HepG2 (cell line): Measurements from ENCODE around the gene PLXDC2. TPM values are rescaled to one million over a fixed set of nuclear protein-coding genes. Genes with fewer than 3 reads are reported as not detected.

Experiments
- ATAC-seq: fragments of 200-7000 bp; cut with Tn5 transposase; 3 replicates; pipeline ENCODE4 v1.9.1; 2020; ENCODE audit warnings: mild to moderate bottlenecking, moderate library complexity
- BruUV-seq: library from RNA; stranded (reverse); fragments of 400-500 nt; replicated peaks from 2 replicates; lab custom pipeline; 2021; lab: Mats Ljungman, UMichigan
- CTCF ChIA-PET: fragments of 300-600 bp; formaldehyde crosslinking; extraction: SDS; loops from one replicate; lab custom pipeline; 2021; ENCODE audit warnings: low total read pairs, inconsistent platforms, low intra/inter-chr PET ratio; lab: Yijun Ruan, JAX
- POLR2A ChIA-PET: fragments of 350-600 bp; sonication (Branson Sonifier 250); formaldehyde crosslinking; loops from one replicate; lab custom pipeline; 2020; ENCODE audit warnings: antibody characterized with exemption, inconsistent platforms; lab: Yijun Ruan, JAX
- DNase-seq: peaks from one replicate; pipeline ENCODE4 v3.0.0-alpha.2; 2015; ENCODE audit warnings: low spot score
- FAIRE-seq: peaks from 3 replicates; lab custom pipeline; 2011; peaks lifted over from hg19 to GRCh38; lab: Jason Lieb, UNC
- H2AFZ ChIP-seq: one replicate; pipeline ENCODE4 v1.6.1; 2011; ENCODE audit warnings: low read length, inconsistent platforms
- H3K27ac ChIP-seq: fragments of 300-600 bp; 3 replicates; pipeline ENCODE4 v1.8.0; 2011; ENCODE audit warnings: mixed run types, mild to moderate bottlenecking, mixed read lengths, low read length, inconsistent platforms; ENCODE audit not compliant: insufficient read depth; ENCODE audit errors: extremely low read length
- H3K27me3 ChIP-seq, 2 experiments: fragments of 200-600 bp in 1 of 2; 2 replicates in 1 of 2; 3 replicates in 1 of 2; pipeline versions ENCODE4 v1.6.0 to v1.8.0; 2011; ENCODE audit warnings: low read length in 2 of 2, mild to moderate bottlenecking in 2 of 2, moderate library complexity in 2 of 2, inconsistent platforms in 1 of 2; ENCODE audit not compliant: insufficient read depth in 2 of 2, control insufficient read depth in 1 of 2
- H3K36me3 ChIP-seq, 2 experiments: fragments of 200-600 bp in 1 of 2; replicated peaks in 1 of 2; 2 replicates in 1 of 2; 3 replicates in 1 of 2; pipeline versions ENCODE4 v1.5.1 to v1.8.0; 2011; ENCODE audit warnings: low read length in 2 of 2, inconsistent platforms in 1 of 2; ENCODE audit not compliant: insufficient read depth in 2 of 2, control insufficient read depth in 1 of 2
- H3K4me1 ChIP-seq: 2 replicates; pipeline ENCODE4 v1.5.1; 2012; ENCODE audit warnings: low read length, inconsistent platforms; ENCODE audit not compliant: insufficient read depth
- H3K4me2 ChIP-seq: 2 replicates; pipeline ENCODE4 v1.6.0; 2011; ENCODE audit warnings: low read depth, low read length, inconsistent platforms
- H3K4me3 ChIP-seq, 3 experiments: fragments of 200-600 bp in 1 of 3; sonication (generic), shearing (Covaris generic) in 1 of 3; replicated peaks in 1 of 3; 2 replicates each; pipeline ENCODE4 v1.5.1; 2011 to 2016; ENCODE audit warnings: low read length in 3 of 3, inconsistent platforms in 2 of 3, low read depth in 2 of 3, mild to moderate bottlenecking in 2 of 3, control low read depth in 1 of 3, mixed read lengths in 1 of 3; ENCODE audit not compliant: insufficient read depth in 1 of 3
- H3K79me2 ChIP-seq: one replicate; pipeline ENCODE4 v1.6.1; 2011; ENCODE audit warnings: low read length, inconsistent platforms; ENCODE audit not compliant: insufficient read depth
- H3K9ac ChIP-seq: 2 replicates; pipeline ENCODE4 v1.6.0; 2011; ENCODE audit warnings: mild to moderate bottlenecking, low read depth, low read length, inconsistent platforms; ENCODE audit not compliant: insufficient read depth
- H3K9me3 ChIP-seq: 2 replicates; pipeline ENCODE4 v1.5.1; 2012; ENCODE audit warnings: mild to moderate bottlenecking, low read length
- H4K20me1 ChIP-seq: 2 replicates; pipeline ENCODE4 v1.6.0; 2011; ENCODE audit warnings: inconsistent platforms, mild to moderate bottlenecking, low read length, moderate library complexity; ENCODE audit not compliant: insufficient read depth
- ATF7-NPFF ChIP-seq: sonication (generic); formaldehyde crosslinking; IDR thresholded peaks from 2 replicates; pipeline ENCODE4 v1.8.1; 2023; ENCODE audit warnings: mild to moderate bottlenecking, low read depth, missing genetic modification reagents, moderate library complexity
- CBX1 ChIP-seq: IDR thresholded peaks from one replicate; pipeline ENCODE4 v1.6.1; 2016; ENCODE audit warnings: antibody characterized with exemption, low read depth
- ELF3 ChIP-seq: IDR thresholded peaks from 2 replicates; pipeline ENCODE4 v1.6.1; 2016; ENCODE audit warnings: missing genetic modification reagents, missing compliant biosample characterization
- MEIS1 ChIP-seq: sonication (generic); formaldehyde crosslinking; IDR thresholded peaks from 2 replicates; pipeline ENCODE4 v1.9.0; 2021; ENCODE audit warnings: mild to moderate bottlenecking, missing genetic modification reagents, moderate library complexity, borderline replicate concordance
- MTA3 ChIP-seq: sonication (generic); formaldehyde crosslinking; IDR thresholded peaks from 2 replicates; pipeline ENCODE4 v1.4.0; 2020; ENCODE audit warnings: missing genetic modification reagents
- MTF2 ChIP-seq: sonication (generic); formaldehyde crosslinking; IDR thresholded peaks from 2 replicates; pipeline ENCODE4 v1.5.0; 2020; ENCODE audit warnings: missing genetic modification reagents, borderline replicate concordance
- MXI1 ChIP-seq: IDR thresholded peaks from 3 replicates; pipeline ENCODE4 v1.6.1; 2012; ENCODE audit warnings: low read depth, low read length, inconsistent platforms, borderline replicate concordance
- SSRP1 ChIP-seq: IDR thresholded peaks from 2 replicates; pipeline ENCODE4 v1.6.1; 2016; ENCODE audit warnings: control low read depth
- TCF12 ChIP-seq, 2 experiments: fragments of 450-650 bp in 1 of 2; sonication (generic) in 1 of 2; formaldehyde crosslinking in 1 of 2; IDR thresholded peaks; 2 replicates each; pipeline versions ENCODE4 v1.6.1 to v1.8.0; 2017 to 2022; ENCODE audit warnings: antibody characterized with exemption in 1 of 2, mild to moderate bottlenecking in 1 of 2, missing genetic modification reagents in 1 of 2, moderate library complexity in 1 of 2
- TEF ChIP-seq: sonication (generic); formaldehyde crosslinking; IDR thresholded peaks from 2 replicates; pipeline ENCODE4 v1.5.0; 2020; ENCODE audit warnings: missing genetic modification reagents
- ZFP37 ChIP-seq: sonication (generic); formaldehyde crosslinking; IDR thresholded peaks from 2 replicates; pipeline ENCODE4 v1.4.0; 2020; ENCODE audit warnings: missing genetic modification reagents, borderline replicate concordance
- ZMYM3 ChIP-seq: sonication (generic); formaldehyde crosslinking; IDR thresholded peaks from 2 replicates; pipeline ENCODE4 v1.5.1; 2020; ENCODE audit warnings: mild to moderate bottlenecking, missing genetic modification reagents
- ZNF124 ChIP-seq: sonication (generic); formaldehyde crosslinking; IDR thresholded peaks from 2 replicates; pipeline ENCODE4 v1.4.0; 2020; ENCODE audit warnings: missing genetic modification reagents
- ZNF550 ChIP-seq: sonication (generic); formaldehyde crosslinking; IDR thresholded peaks from 2 replicates; pipeline ENCODE4 v1.4.0; 2020; ENCODE audit warnings: mild to moderate bottlenecking, missing genetic modification reagents, borderline replicate concordance
- ZNF605 ChIP-seq: sonication (generic); formaldehyde crosslinking; IDR thresholded peaks from 2 replicates; pipeline ENCODE4 v1.8.0; 2022; ENCODE audit warnings: mild to moderate bottlenecking, missing genetic modification reagents
- ZNF792 ChIP-seq: IDR thresholded peaks from 2 replicates; pipeline ENCODE4 v1.6.1; 2016
- WGBS: methylation state at CpG from one replicate; pipeline ENCODE4 v1.1.6; 2017; ENCODE audit warnings: low lambda C conversion rate; 5-methylcytosine and 5-hydroxymethylcytosine counted together
- in situ Hi-C: cut with HindIII; loops from 2 replicates; pipeline ENCODE4 v1.10.0; 2017; ENCODE audit warnings: low pct_unique_long_range_greater_than_20kb; ENCODE audit not compliant: extremely low pct_ligation_motif_present
- intact Hi-C: fragments of 100-400 bp; cut with micrococcal nuclease; formaldehyde crosslinking; loops from one replicate; pipeline ENCODE4 v1.10.0; 2022; ENCODE audit not compliant: unreplicated experiment
- polyA plus RNA-seq, 8 experiments: library from polyadenylated mRNA; depleted of rRNA in 3 of 8; stranded (reverse) in 7 of 8; unstranded in 1 of 8; fragments of >200 nt; fragmentation: Illumina TruSeq in 4 of 8; extraction: Trizol in 4 of 8; gene quantifications; 2 replicates each; pipeline versions ENCODE4 v1.2.1 to v1.2.3, GENCODE V29; 2011 to 2016; ENCODE audit warnings: low read depth in 4 of 8, missing spikeins in 1 of 8, mixed read lengths in 1 of 8; ENCODE audit not compliant: insufficient read depth in 1 of 8
- total RNA-seq, 5 experiments: library from RNA; depleted of rRNA; stranded (reverse); fragments of >200 nt; fragmentation: Illumina TruSeq; extraction: Trizol; gene quantifications; 2 replicates each; pipeline ENCODE4 v1.2.3, GENCODE V29; 2016; ENCODE audit warnings: low read depth in 1 of 5

Gene PLXDC2
- total and polyA plus RNA-seq, 2 of the 13 experiments (the other 11 are each of a cell fraction or from before 2014, with no cell fraction given) = 2.1 to 2.4 TPM

- H4K20me1 ChIP-seq = no peaks in the 10 kb centered on the region
- H3K9ac ChIP-seq = no peak overlapping the region
- BruUV-seq = no TSS peak
- H3K4me2 ChIP-seq = no peak overlapping the region
- in situ Hi-C loops = no loop called here
- no peak overlapping the region for H3K4me3 ChIP-seq
- no peak for TF ChIP-seq SSRP1
- no peak for TF ChIP-seq MXI1
- TF ChIP-seq TEF = no peak
- no peak for TF ChIP-seq CBX1
- TF ChIP-seq MTF2 = no peak
- no peak for TF ChIP-seq TCF12 (IDR thresholded peaks at IDR 0.05)
- no peak for TF ChIP-seq TCF12 (CRISPR knock-in tag; IDR thresholded peaks at IDR 0.05)
- TF ChIP-seq ZNF605 (CRISPR knock-in tag) = no peak
- no peak for TF ChIP-seq MEIS1 (CRISPR knock-in tag)
- TF ChIP-seq ZNF792 (CRISPR knock-in tag) = no peak
- no peak for TF ChIP-seq ZMYM3 (CRISPR knock-in tag)
- TF ChIP-seq ELF3 (CRISPR knock-in tag) = no peak
- TF ChIP-seq MTA3 (CRISPR knock-in tag) = no peak
- no peak for TF ChIP-seq ZNF124 (CRISPR knock-in tag)
- TF ChIP-seq ZFP37 (CRISPR knock-in tag) = no peak
- TF ChIP-seq ZNF550 (CRISPR knock-in tag) = no peak
- no peak for TF ChIP-seq ATF7-NPFF (CRISPR knock-in tag)
- ChIA-PET CTCF (no interaction called here), POLR2A (no interaction called here)
- ATAC-seq (no peak), DNase-seq (no peak), FAIRE-seq (no peak)
- 0 out of 2 replicates have a peak, but pooled peaks cover under 1% of the 10 kb centered on the region for H3K9me3 ChIP-seq
- no peak overlapping the region for H2AFZ ChIP-seq
- H3K79me2 ChIP-seq = no peaks in the 10 kb centered on the region
- intact Hi-C loops = no loop called here
- H3K36me3 ChIP-seq = no peaks in the 10 kb centered on the region
- WGBS = 19% methylated on average over 3 of the region's 3 CpGs
- H3K4me1 ChIP-seq = no peaks in the 10 kb centered on the region
- H3K27ac ChIP-seq = no peak overlapping the region
- H3K27me3 ChIP-seq = no peaks in the 10 kb centered on the region
Measured at GRCh38 chr10:20059084-20059835, 243.0 kb downstream of the PLXDC2 start.
